Heart left ventricle (tissue), 13 donors: ENCODE data around the gene SLC25A6.

Source experiments
- CTCF ChIP-seq, 12 donors: fragments of 200-600 bp; sonication (generic) in 4 of 12; IDR thresholded peaks; one replicate each; pipeline versions ENCODE4 v1.5.0 to v1.8.0; 2018 to 2022; ENCODE audit warnings: antibody characterized with exemption in 12 of 12, mild to moderate bottlenecking in 5 of 12
- POLR2A ChIP-seq, 2 donors: fragments of 450-650 bp; IDR thresholded peaks; one replicate each; pipeline ENCODE4 v1.6.1; 2017; ENCODE audit warnings: antibody characterized with exemption in 2 of 2, mild to moderate bottlenecking in 2 of 2, moderate library complexity in 2 of 2
- donor health status: ischemic (EF 13 %, LVEDD 7.1; RV severe dilation, severe dysfunction).
- donor health status: DM: no; HTN: yes; CAD: no.
- donor health status: DM: no; HTN: no; CAD: no.
- donor health status: ischemic (EF 25% LVEDD 6.9; RV normal size, moderate dysfunction).
- donor health status: ischemic (EF 25% LVEDD 5.7; RV mildly dilated, moderate dysfunction).
- donor health status: ischemic (EF 35%, LVEDD 5.7; RV mildly dilated, moderate dysfunction).
- donor health status: nonischemic (EF 11% LVEDD 7.7; RV severe dilation, severe dysfunction).
- donor health status: DM: yes; HTN: yes; CAD: no.
- donor health status: PGD.
- donor health status: ischemic (EF 29% LVEDD 5.4; RV normal size, mild dysfunction).
- donor health status: nonischemic (EF 23%, LVEDD 6.1; RV moderate dilation, normal function).

GRCh38 chrX:1391370-1391706, 575 bp downstream of the SLC25A6 start:
- TF ChIP-seq CTCF (IDR thresholded peaks at IDR 0.05) = no peak
- no peak for TF ChIP-seq POLR2A (IDR thresholded peaks at IDR 0.05)
